ENCODE data around the gene DCST1. TPM values are rescaled to one million over a fixed set of nuclear protein-coding genes. Genes with fewer than 3 reads are reported as not detected.

Gene DCST1
- polyA plus RNA-seq, 1 experiment, result not detected

DNA sequence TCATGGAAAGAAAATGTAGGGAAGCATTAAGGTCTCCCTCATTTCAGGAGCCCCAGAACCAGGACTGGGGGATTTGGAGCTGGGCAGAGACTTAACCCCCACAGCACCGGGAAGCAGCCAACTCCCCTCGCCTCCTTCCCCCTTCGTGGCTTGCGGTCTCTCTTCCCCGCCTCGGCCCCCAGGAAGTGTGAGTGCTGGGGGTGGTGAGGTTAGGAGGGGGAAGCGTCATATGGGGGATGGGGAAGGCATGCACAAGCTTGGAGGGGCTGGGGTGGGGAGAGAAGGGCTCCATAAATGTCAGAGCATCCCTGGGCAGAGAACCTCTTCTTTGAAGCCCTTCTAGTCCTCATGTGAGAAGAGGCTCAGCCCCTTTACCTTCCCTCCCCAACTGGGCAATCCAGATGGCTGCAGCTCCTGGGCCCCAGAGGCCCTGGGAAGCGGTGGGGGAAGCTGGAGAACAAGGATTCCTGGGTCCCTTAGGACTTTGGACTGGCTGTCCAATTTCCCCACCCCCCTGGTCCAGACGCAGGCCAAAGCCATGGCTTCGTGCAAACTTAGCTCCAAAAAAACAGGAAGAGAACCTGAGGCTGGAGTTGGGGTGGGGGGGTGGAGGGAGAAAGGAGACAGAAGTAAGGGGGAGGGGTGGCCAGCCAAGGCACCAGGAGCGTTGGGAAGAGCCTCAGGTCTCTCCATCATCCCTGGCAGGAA is 23.3 kb upstream of the DCST1 start:
- ChIA-PET POLR2A (no interaction called here), CTCF (interaction anchor here (1.0 to 10.2 kb wide), 3 partner anchors 14 to 35 kb away, joined by 3 to 95 read pairs (median 3); partner anchors contain the start of gene LENEP)
- H3K36me3 ChIP-seq (ENCODE audit: control insufficient read depth, insufficient read depth, low read length), result peaks cover 7% of the 10 kb centered on the region
- TF ChIP-seq, protein P1, sequence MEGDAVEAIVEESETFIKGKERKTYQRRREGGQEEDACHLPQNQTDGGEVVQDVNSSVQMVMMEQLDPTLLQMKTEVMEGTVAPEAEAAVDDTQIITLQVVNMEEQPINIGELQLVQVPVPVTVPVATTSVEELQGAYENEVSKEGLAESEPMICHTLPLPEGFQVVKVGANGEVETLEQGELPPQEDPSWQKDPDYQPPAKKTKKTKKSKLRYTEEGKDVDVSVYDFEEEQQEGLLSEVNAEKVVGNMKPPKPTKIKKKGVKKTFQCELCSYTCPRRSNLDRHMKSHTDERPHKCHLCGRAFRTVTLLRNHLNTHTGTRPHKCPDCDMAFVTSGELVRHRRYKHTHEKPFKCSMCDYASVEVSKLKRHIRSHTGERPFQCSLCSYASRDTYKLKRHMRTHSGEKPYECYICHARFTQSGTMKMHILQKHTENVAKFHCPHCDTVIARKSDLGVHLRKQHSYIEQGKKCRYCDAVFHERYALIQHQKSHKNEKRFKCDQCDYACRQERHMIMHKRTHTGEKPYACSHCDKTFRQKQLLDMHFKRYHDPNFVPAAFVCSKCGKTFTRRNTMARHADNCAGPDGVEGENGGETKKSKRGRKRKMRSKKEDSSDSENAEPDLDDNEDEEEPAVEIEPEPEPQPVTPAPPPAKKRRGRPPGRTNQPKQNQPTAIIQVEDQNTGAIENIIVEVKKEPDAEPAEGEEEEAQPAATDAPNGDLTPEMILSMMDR (IDR thresholded peaks at IDR 0.05; ENCODE audit: insufficient read depth, low read depth, low read length), result no peak
- no peaks in the 10 kb centered on the region for H3K27me3 ChIP-seq (ENCODE audit: control insufficient read depth, insufficient read depth, low read length)
- H3K4me3 ChIP-seq (ENCODE audit: low read depth, low read length), result no peak overlapping the region
- DNase-seq (ENCODE audit: low read depth), result no peak

GRCh38 chr1:155011004-155011416 is 22.6 kb upstream of the DCST1 start:
- TF ChIP-seq, protein P1 (IDR thresholded peaks at IDR 0.05; ENCODE audit: insufficient read depth, low read depth, low read length), result no peak
- peaks cover 11% of the 10 kb centered on the region for H3K36me3 ChIP-seq (ENCODE audit: control insufficient read depth, insufficient read depth, low read length)
- no peak for DNase-seq (ENCODE audit: low read depth)
- ChIA-PET CTCF (interaction anchor here (1.0 to 10.2 kb wide), 3 partner anchors 15 to 34 kb away, joined by 3 to 95 read pairs (median 3); partner anchors contain the start of gene LENEP), POLR2A (no interaction called here)
- no peaks in the 10 kb centered on the region for H3K27me3 ChIP-seq (ENCODE audit: control insufficient read depth, insufficient read depth, low read length)
- H3K4me3 ChIP-seq (ENCODE audit: low read depth, low read length), result no peak overlapping the region

DNA sequence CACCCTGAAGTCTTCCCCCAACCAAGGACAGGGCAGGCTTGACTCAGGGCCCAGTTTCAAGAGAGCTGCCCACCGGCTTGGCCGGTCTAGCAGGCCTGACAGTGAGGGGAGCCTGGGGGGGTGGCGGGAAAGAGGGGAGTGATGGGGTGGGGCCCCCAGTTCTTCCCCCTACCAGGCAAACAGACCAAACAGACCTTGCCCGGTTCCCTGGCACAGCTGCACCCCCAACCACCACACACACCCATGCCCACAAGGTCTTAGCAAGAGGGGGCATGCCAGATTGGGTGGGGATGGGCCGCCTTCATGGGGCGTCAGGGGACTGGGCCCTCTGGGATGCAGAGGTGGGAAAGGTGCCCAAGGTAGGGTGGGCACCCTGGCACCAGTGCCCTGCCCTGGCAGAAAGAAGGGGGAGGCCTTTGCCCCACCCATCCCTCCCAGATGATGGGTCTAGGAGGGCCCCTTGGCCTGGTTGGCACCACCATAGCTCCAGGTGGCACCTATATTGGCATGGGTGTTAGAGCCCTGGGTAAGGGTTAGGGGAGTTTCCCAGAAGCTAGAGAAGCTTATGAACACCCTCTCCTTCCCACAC is 22.1 kb upstream of the DCST1 start:
- CTCF ChIA-PET, result interaction anchor here (1.1 to 10.2 kb wide), 3 partner anchors 15 to 49 kb away, joined by 3 to 95 read pairs (median 3); partner anchors contain the start of genes LENEP and PYGO2
- DNase-seq (ENCODE audit: low read depth), result no peak

GRCh38 chr1:155012026-155012546 is 21.5 kb upstream of the DCST1 start:
- POLR2A ChIA-PET, result no interaction called here
- no peak for DNase-seq (ENCODE audit: low read depth)
- CTCF ChIA-PET, result interaction anchor here (1.1 to 10.2 kb wide), 3 partner anchors 16 to 50 kb away, joined by 3 to 95 read pairs (median 3); partner anchors contain the start of genes LENEP and PYGO2

More for the DNA sequence above, 22.1 kb upstream of the DCST1 start:
- Histone ChIP-seq H3K4me3 (ENCODE audit: low read depth, low read length) (no peak overlapping the region), H3K36me3 (ENCODE audit: control insufficient read depth, insufficient read depth, low read length) (peaks cover 11% of the 10 kb centered on the region), H3K27me3 (ENCODE audit: control insufficient read depth, insufficient read depth, low read length) (no peaks in the 10 kb centered on the region)
- POLR2A ChIA-PET, result no interaction called here
- TF ChIP-seq, protein P1 (IDR thresholded peaks at IDR 0.05; ENCODE audit: insufficient read depth, low read depth, low read length), result no peak

More at GRCh38 chr1:155012026-155012546, 21.5 kb upstream of the DCST1 start:
- Histone ChIP-seq H3K36me3 (ENCODE audit: control insufficient read depth, insufficient read depth, low read length) (peaks cover 11% of the 10 kb centered on the region), H3K27me3 (ENCODE audit: control insufficient read depth, insufficient read depth, low read length) (no peaks in the 10 kb centered on the region), H3K4me3 (ENCODE audit: low read depth, low read length) (no peak overlapping the region)
- TF ChIP-seq, protein P1 (IDR thresholded peaks at IDR 0.05; ENCODE audit: insufficient read depth, low read depth, low read length), result no peak

Data from BJ (cell line).